Erythroblast (primary cell): ENCODE data around the gene KIF20A.

Source experiments
- DNase-seq, 2 experiments: peaks; one replicate each; lab custom pipeline; 2025; lab: John Stamatoyannopoulos, UW
- GATA1 ChIP-seq: IDR thresholded peaks from 2 replicates; pipeline ENCODE4 v1.6.1; 2011; ENCODE audit warnings: low read depth, mild to moderate bottlenecking, control low read depth, low read length, moderate library complexity
- POLR2A ChIP-seq: IDR thresholded peaks from 2 replicates; pipeline ENCODE4 v1.6.1; 2011; ENCODE audit warnings: mild to moderate bottlenecking, low read length

KIF20A gene

GRCh38 chr5:138213161-138214029 lies 34.5 kb downstream of the KIF20A start, which contains the start of gene CDC23:
CDC23 (minus strand) TSS chr5:138213323; CDS start chr5:138213312, 11 bp downstream.
- no peak for TF ChIP-seq GATA1
- TF ChIP-seq POLR2A, result peak; percentile 89
- DNase-seq, result peak; percentile 97 to 98

DNA sequence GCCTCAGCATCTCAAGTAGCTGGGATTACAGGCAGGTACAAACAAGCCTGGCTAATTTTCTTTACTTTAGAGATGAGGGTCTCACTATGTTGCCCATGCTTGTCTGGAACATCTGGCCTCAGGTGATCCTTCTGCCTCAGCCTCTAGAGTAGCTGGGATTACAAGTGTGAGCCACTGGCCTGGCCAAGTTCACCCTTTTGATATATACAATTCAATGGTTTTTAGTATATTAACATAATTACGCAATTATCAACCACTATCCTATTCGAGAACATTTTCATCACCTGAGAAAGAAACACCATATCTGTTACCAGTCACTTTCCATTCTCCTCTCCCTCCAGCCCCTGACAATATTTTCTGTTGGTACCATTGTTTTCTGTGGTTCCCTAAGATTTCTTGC lies 37.9 kb downstream of the KIF20A start:
- no peak for TF ChIP-seq GATA1
- TF ChIP-seq POLR2A, result no peak
- DNase-seq, result no peak

DNA sequence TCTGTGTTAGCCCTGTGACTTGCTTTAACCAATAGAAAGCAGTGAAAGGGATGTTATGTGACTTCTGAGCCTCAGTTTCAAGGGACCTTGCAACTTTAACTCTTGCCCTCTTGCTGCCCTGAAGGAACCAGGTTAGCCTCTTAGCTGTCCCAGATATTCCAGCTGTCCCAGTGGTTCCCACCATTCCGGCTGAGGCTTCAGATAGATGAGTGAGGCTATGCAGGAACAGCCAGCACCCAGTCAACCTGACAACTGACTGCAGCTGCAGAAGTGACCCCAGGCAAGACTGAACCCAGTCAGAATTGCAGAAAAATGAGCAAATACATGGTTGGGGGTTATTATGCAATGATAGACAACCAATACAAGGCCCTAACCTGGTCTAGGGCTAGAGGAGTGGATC lies 44.6 kb downstream of the KIF20A start:
- no peak for TF ChIP-seq GATA1
- no peak for TF ChIP-seq POLR2A
- no peak for DNase-seq

DNA sequence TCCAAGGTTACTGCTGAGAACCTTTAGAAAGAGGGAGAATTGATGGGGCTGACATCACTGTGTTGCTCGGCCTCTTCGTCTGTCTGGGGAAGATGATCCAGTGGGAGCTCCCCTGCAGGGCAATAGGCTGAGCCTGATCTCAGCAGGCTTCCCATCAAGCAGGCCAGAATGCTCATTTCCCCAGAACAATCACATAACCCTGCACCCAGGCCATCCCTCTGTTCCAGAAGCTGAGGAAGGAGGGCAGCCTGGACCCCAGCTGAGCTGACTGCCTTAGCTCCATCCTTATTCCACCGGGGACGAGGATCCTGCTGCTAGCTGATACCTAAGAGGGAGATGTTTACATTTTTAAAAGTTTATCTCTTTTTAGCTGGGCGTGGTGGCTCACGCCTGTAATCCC lies 45.8 kb downstream of the KIF20A start:
- no peak for DNase-seq
- no peak for TF ChIP-seq POLR2A
- TF ChIP-seq GATA1, result no peak

DNA sequence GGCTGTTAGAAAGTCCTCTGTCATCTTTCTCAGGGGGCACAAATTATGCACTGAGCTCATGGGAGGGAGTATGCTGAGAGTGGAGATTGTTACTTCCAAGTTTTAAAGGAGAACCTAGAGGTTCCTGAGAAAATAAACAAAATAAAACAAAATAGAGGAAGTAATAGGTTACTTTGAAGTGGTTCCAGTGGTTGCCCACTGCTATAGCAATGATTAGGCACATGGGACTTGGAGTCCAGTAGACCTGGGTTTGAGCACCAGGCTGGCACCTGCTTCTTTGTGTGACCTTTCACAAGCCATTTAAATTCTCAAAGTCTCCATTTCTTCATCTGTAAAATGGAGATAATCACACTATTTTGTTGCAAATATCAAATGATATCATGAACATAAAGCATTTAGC lies 48.0 kb downstream of the KIF20A start:
- no peak for DNase-seq
- no peak for TF ChIP-seq POLR2A
- TF ChIP-seq GATA1, result no peak

DNA sequence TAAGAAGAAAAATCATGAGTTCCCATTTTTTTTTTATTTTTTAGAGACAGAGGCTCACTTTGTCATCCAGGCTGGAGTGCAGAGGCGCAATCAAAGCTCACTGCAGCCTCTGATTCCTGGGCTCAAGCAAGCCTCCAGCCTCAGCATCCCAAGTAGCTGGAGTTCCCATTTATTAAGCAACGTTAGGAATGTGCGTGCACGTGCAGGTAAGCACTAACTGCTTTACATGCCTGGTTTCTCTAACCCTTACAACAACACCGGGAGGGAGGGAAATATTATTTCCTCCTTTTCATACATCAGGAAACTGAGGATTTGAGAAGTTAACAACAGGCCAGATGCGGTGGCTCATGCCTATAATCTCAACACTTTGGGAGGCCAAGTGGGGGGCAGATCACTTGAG lies 50.5 kb downstream of the KIF20A start:
- no peak for DNase-seq
- TF ChIP-seq POLR2A, result no peak

- DNase-seq, result no peak
- no peak for TF ChIP-seq GATA1
- no peak for TF ChIP-seq POLR2A
These were observed 51.3 kb downstream of the KIF20A start for GRCh38 chr5:138230261-138230660.

- TF ChIP-seq GATA1 (no peak), POLR2A (no peak)
These were observed 52.2 kb downstream of the KIF20A start for GRCh38 chr5:138230981-138231589.

DNA sequence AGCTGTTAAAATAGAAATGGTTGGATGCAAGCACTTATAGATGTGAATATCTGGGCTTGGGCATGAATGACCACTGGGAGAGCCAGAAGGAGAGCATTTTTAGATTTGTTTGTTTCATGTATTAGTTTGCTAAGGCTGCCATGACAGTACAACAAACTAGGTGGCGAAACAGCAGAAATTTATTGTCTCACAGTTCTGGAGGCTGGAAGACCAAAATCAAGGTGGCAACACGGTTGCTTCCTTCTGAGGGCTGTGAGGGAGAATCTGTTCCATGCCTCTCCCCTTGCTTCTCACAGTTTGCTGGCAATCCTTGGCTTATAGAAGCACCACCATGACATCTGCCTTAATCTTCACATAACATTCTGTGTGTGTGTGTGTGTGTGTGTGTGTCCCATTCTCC lies 54.4 kb downstream of the KIF20A start:
- TF ChIP-seq GATA1 (no peak), POLR2A (no peak)
- no peak for DNase-seq

More at GRCh38 chr5:138230981-138231589, 52.2 kb downstream of the KIF20A start:
- no peak for DNase-seq

DNA sequence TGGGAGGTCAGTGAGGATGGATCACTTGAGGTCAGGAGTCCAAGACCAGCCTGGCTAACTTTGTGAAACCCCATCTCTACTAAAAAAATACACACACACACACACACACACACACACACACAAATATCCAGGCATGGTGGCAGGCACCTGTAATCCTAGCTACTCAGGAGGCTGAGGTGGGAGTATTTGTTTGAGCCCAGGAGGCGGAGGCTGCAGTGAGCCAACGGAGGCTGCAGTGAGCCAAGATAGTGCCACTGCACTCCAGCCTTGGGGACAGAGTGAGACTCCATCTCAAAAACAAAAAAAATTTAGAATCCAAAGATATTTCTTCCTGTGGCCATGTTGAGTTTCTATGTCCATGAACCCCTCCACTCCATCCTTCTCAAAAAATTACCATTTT lies 55.7 kb downstream of the KIF20A start:
- no peak for TF ChIP-seq POLR2A
- no peak for TF ChIP-seq GATA1
- DNase-seq, result no peak
